GM20000 (cell line): ENCODE measurements around the gene GLI3.

Experiments used
- DNase-seq: peaks from one replicate; pipeline ENCODE4 v3.0.0; 2012; ENCODE audit warnings: low spot score
- TF ChIP-seq, protein P1 (sequence below): IDR thresholded peaks from 2 replicates; pipeline ENCODE4 v1.5.1; 2012; ENCODE audit warnings: mild to moderate bottlenecking, control low read depth; ENCODE audit errors: extremely low read depth, missing control alignments

Gene GLI3

DNA sequence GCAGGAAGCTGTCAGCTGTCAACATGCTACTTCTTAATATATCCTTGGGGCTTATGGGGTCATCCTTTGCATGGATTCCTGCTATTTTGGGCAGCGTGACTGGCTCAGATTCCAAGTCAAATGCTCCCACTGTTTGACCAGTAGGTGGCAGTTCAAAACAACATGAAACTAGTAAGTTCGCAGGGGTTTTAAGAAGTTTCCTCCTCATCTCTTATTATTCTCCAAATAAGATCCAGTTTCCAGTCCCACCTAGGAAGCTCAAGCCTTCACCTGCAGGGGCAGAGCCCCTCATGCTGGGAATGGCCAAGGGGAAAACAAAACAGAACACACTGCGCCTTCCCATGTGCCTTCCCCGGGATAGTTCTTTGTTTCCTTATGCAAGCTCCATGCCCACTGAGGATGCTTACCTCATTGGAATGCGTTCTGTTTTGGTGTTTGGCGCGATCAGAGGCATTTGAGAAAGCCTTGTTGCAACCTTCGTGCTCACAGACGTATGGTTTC, 259.8 kb downstream of the GLI3 start:
- no peak for DNase-seq
- TF ChIP-seq, protein P1, sequence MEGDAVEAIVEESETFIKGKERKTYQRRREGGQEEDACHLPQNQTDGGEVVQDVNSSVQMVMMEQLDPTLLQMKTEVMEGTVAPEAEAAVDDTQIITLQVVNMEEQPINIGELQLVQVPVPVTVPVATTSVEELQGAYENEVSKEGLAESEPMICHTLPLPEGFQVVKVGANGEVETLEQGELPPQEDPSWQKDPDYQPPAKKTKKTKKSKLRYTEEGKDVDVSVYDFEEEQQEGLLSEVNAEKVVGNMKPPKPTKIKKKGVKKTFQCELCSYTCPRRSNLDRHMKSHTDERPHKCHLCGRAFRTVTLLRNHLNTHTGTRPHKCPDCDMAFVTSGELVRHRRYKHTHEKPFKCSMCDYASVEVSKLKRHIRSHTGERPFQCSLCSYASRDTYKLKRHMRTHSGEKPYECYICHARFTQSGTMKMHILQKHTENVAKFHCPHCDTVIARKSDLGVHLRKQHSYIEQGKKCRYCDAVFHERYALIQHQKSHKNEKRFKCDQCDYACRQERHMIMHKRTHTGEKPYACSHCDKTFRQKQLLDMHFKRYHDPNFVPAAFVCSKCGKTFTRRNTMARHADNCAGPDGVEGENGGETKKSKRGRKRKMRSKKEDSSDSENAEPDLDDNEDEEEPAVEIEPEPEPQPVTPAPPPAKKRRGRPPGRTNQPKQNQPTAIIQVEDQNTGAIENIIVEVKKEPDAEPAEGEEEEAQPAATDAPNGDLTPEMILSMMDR: peak; percentile 31

DNA sequence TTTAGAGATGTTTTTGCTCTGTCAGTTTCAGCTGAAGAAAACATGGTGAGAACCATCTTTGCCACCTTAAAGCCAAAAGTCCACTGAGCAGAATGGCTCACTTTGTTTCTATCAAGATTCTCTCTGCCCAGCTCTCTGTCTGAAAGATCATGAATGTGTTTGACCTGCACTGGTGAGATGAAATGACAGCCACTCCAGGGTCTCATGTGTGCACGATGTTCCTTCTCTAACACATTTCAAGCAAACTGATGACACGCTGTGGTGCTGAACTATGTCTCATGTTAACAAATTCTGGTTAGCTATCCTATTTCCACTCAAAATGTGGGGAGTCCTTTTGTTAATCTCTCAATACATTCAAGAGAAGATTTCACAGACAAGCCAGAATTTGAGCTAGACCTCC, 260.6 kb downstream of the GLI3 start:
- no peak for DNase-seq
- TF ChIP-seq, protein P1: no peak

DNA sequence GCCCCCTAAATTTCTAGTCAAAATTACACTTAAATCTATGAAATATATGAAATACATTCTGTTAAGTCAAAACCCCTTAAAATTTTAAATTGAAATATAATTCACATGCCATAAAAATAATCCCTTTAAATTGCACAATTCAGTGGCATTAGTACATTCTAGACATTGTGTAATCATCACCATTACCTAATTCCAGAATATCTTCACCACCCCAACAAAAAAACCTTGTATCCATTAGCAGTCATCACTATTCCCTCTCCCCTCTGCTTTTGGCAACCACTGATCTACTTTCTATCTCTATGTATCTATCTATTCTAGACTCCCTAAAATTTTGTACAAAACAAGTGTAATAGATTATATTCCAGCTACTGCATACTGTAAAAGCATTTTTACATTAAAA, 261.2 kb downstream of the GLI3 start:
- DNase-seq: no peak
- TF ChIP-seq, protein P1: no peak

DNA sequence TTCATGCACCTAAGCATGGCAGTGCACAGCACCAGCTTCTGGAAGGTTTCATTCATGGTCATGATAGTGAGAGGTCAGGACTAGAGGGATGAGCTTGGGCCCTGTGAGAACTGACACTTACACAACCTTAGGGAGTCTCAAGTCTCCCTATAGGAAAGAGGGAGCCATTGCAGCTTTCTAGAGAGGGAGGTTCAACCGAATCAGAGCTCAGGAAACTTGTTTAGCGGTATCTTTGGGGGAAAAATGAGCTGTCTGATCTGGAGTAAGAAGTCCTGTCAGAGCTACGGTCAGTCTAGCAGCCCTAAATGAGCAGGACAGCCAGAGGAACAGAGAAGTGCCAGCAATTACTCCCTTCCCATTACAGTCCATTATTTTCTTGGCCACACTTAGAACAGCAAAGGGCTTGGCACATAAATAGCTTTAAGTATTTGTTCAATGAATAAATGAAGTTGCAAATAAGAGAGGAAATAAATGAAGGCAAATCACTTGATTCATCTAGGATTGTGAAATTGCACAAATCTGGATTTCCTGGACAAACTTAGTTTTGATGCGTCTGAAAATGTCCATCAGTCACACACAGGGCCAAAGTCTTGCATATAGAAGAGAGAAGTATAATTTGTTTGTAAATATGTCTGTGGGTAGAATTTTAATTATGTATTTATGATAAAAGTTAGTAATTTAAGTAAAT, 262.0 kb downstream of the GLI3 start:
- TF ChIP-seq, protein P1: no peak

DNA sequence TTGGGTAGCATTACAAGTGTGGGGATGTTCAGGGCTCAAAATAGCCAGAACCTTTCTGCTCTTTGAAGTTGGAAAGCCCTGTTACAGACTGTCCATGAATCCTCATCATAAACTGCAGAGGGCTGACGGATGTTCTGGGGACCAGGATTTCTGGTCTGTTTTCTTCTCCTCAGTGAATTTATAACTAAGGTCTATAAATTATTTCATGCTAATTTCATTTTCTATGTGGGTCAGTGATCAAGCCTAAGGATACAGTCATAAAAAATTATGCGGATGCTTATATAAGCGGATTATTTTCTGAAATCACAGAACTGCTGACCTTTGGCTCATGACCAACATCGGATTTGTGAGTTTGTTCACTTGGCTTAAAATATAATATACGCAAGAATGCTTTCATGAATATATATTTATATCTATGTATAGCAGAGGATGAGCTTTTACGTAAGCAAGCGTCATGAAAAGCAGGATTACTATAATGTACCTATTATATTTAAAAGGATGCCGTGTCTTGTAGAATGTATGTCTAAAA, 263.7 kb downstream of the GLI3 start:
- DNase-seq: no peak
- TF ChIP-seq, protein P1: no peak

More for the DNA sequence above, 262.0 kb downstream of the GLI3 start:
- no peak for DNase-seq

DNA sequence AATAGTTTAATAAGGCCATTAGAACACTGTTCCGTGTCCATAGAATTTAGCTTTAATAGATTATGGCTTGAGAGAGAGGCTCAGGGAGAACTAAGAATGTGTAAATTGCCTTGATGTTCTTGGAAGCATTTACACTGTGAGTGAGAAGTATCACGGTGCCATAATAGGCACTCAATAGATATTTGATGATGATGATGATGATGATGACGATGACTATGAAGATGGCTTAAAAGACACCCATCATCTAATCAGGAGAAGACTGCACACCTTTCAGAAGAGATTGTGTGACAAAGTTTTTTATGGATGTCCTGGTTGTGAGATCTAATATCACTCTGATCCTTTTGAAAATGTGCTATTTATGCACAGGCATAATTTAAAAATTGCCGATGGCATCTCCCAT, 264.2 kb downstream of the GLI3 start:
- TF ChIP-seq, protein P1: no peak
- DNase-seq: no peak

DNA sequence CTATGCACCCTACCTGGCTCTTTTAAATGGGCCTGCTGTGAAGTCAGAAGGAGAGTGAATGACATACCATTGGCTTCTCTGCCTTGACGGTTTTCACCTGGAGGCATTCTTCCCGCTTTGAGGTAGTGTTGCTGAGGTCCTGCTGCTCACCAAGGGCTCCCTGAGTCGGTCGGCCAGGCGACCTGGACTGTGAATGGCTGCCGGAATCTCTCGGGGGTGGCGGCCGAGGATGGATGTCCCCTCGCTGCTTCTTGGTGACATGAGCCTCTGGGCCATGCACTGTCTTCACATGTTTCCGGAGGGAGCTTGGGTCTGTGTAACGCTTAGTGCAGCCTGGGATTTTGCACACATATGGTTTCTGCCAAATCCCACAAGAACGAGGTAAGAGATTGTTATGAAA, 264.7 kb downstream of the GLI3 start:
- no peak for DNase-seq

More for the DNA sequence above, 264.7 kb downstream of the GLI3 start:
- TF ChIP-seq, protein P1: no peak
